ENCODE results near the gene SH3RF2.

GRCh38 chr5:145944328-145944727 is 8.0 kb downstream of the SH3RF2 start:
- TF ChIP-seq CTCF (conservative IDR thresholded peaks at IDR 0.05 in 1 of 2, IDR thresholded peaks at IDR 0.05 in 1 of 2; ENCODE audit: low read depth in 1 of 2, low read length in 2 of 2): no peak
- no peak for TF ChIP-seq EZH2 (IDR thresholded peaks at IDR 0.05; ENCODE audit: low read length, missing control alignments)
